ENCODE measurements around the gene DDX54.

Gene DDX54

DNA sequence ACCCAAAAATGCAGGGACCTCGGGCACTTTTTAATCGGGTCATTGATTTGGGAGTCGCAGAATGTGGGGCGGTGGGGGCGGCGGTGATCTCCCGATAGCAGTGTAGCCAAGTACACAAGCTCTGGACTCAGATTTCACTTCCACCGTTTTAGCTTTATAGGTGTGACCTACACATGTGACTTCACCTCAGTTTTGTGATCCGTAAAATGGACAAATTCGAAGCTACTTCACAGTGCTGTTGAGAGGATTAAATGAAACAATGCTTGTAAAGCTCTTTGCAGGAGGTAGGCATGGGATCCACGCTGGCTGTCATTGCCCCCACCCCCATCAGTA lies 721 bp upstream of the DDX54 start:
- DNase-seq (ENCODE audit: low read depth in 2 of 2) = peak; percentile 24 to 26
- peak overlapping the region; percentile 75 to 83 for H3K4me3 ChIP-seq (replicated peaks in 1 of 2; ENCODE audit: low read depth in 2 of 2, low read length in 2 of 2)
- TF ChIP-seq CTCF (IDR thresholded peaks at IDR 0.05; ENCODE audit: low read depth, low read length) = no peak

GRCh38 chr12:113184900-113185179 lies 438 bp downstream of the DDX54 start:
- peak; percentile 92 to 94 for DNase-seq (ENCODE audit: low read depth in 2 of 2)
- TF ChIP-seq CTCF (IDR thresholded peaks at IDR 0.05; ENCODE audit: low read depth, low read length) = no peak
- peak overlapping the region; percentile 75 to 83 for H3K4me3 ChIP-seq (replicated peaks in 1 of 2; ENCODE audit: low read depth in 2 of 2, low read length in 2 of 2)

GRCh38 chr12:113184098-113184899 lies 979 bp downstream of the DDX54 start:
- no peak for TF ChIP-seq CTCF (IDR thresholded peaks at IDR 0.05; ENCODE audit: low read depth, low read length)
- DNase-seq (ENCODE audit: low read depth in 2 of 2) = no peak
- H3K4me3 ChIP-seq (replicated peaks in 1 of 2; ENCODE audit: low read depth in 2 of 2, low read length in 2 of 2) = peak overlapping the region; percentile 75 to 83

- no peak for TF ChIP-seq CTCF (IDR thresholded peaks at IDR 0.05; ENCODE audit: low read depth, low read length)
- no peak for DNase-seq (ENCODE audit: low read depth in 2 of 2)
- H3K4me3 ChIP-seq (replicated peaks in 1 of 2; ENCODE audit: low read depth in 2 of 2, low read length in 2 of 2) = no peak overlapping the region
Observed at GRCh38 chr12:113183030-113183589, 2.2 kb downstream of the DDX54 start.

GRCh38 chr12:113181975-113182374 lies 3.3 kb downstream of the DDX54 start:
- no peak overlapping the region for H3K4me3 ChIP-seq (replicated peaks in 1 of 2; ENCODE audit: low read depth in 2 of 2, low read length in 2 of 2)
- DNase-seq (ENCODE audit: low read depth in 2 of 2) = no peak
- TF ChIP-seq CTCF (IDR thresholded peaks at IDR 0.05; ENCODE audit: low read depth, low read length) = no peak

- no peak for TF ChIP-seq CTCF (IDR thresholded peaks at IDR 0.05; ENCODE audit: low read depth, low read length)
- DNase-seq (ENCODE audit: low read depth in 2 of 2) = no peak
- no peak overlapping the region for H3K4me3 ChIP-seq (replicated peaks in 1 of 2; ENCODE audit: low read depth in 2 of 2, low read length in 2 of 2)
Observed at GRCh38 chr12:113180333-113180732, 4.9 kb downstream of the DDX54 start.

- no peak for TF ChIP-seq CTCF (IDR thresholded peaks at IDR 0.05; ENCODE audit: low read depth, low read length)
Observed at GRCh38 chr12:113179023-113179422, 6.3 kb downstream of the DDX54 start.

More at GRCh38 chr12:113179023-113179422, 6.3 kb downstream of the DDX54 start:
- no peak for DNase-seq (ENCODE audit: low read depth in 2 of 2)
- H3K4me3 ChIP-seq (replicated peaks in 1 of 2; ENCODE audit: low read depth in 2 of 2, low read length in 2 of 2) = no peak overlapping the region
